ENCODE results near the gene BSCL2.
"Not testable (repeated sequence)": the region's sequence is repeated elsewhere in the genome, so short reads cannot be mapped to it uniquely, and the experiment has no call there.

Gene BSCL2

DNA sequence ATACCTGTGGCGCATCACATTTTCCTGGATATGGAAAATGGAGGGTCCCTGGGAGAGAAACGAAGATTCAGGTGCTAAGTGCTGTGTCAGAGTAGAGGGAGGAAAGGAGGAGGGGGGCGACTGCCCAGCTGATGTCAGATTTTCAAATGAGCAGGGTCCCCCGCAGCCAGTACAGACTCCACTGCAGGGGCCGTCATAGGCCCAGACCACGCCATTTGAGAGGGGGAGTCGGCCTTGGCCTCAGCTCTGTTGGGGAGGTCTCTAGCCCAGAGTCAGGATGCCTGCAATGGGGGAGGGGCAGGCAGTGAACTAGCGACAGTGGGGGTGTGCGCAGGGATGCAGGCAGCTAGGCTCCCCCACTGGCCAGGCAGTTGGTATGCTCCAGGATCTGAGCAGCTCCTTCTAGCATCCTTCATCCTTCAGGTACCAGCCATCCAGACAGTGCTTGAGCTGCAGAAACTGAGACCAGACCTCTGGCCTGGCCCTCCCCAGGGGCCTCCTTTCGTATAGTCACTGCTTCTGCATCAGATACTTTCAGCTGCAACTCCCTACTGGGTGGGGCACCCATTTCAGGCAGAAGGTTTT lies at the start of gene BSCL2, which contains the start of gene GNG3:
TSS of gene BSCL2 (minus strand) at position 148 of the 585 bp plus-strand sequence. CDS start 229 bp downstream, outside the sequence.
TSS of gene GNG3 (plus strand) at position 400 of the 585 bp plus-strand sequence. CDS start 620 bp downstream, outside the sequence.
- DNase-seq: no peak

DNA sequence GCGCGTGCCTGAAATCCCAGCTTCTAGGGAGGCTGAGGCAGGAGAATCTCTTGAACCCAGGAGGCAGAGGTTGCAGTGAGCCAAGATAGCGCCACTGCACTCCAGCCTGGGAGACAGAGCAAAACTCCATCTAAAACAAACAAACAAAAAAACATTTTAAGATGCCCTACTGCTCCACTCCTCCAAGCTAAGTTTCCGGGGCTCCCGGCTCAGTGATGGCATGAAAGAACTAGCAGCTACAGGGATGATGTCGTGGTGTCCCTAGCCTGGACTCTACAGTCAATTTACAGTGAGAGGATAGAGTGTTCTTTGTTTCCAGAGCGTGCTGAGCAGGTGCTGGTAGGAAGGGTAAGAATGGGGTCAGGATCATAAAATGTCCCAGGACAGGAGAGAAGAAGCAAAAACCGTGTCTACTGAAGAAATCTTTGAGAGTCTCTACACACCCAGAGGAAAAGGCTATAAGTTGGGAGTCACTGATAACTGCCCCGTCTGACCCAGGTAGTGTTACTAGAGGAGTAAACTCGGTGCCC lies 47.9 kb upstream of the BSCL2 start:
- DNase-seq: no peak

DNA sequence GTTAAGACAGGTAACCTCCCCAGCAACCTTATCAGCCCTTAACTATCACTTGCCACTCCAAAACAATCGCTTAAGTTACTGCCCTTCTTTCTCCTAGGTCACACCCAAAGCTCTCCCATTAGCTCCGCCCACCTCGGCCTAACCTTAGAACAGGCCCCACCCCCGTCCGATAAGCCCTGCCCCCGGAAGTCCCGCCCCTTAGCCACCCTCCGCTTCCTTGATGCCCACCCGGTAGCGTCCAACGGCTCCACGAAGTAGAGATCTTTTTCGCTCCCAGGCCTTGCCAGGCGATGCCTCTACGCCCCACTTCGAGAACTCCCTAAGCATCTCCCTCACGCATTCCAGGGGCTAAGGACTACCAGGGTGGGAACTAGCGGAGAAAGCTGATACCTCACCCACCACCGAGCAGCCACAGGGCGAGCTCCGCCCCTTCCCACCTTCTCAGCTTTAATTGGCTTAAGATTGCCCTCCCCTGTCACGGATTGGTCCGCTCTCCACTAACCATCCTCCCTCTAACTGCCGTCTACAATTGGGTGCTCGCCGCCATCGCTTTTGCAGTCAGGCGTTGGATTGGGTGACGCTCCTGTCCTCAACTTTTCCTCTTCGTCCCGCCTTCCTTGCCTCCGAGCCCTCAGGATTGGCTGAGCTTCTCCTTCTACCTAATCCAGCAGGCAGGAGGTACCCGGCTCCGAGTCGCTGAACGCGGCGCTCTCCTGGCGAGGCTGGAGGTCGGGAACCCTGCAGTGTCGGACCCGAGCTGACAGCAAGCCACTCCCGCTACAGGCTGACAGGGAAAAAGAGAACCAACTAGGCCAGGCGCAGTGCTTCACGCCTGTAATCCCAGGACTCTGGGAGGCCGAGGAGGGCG lies 46.7 kb upstream of the BSCL2 start, which contains the start of gene ZBTB3:
TSS of gene ZBTB3 (minus strand) at position 425 of the 868 bp plus-strand sequence. CDS start 496 bp downstream, outside the sequence.
- peak; percentile 95 to 97 for DNase-seq

DNA sequence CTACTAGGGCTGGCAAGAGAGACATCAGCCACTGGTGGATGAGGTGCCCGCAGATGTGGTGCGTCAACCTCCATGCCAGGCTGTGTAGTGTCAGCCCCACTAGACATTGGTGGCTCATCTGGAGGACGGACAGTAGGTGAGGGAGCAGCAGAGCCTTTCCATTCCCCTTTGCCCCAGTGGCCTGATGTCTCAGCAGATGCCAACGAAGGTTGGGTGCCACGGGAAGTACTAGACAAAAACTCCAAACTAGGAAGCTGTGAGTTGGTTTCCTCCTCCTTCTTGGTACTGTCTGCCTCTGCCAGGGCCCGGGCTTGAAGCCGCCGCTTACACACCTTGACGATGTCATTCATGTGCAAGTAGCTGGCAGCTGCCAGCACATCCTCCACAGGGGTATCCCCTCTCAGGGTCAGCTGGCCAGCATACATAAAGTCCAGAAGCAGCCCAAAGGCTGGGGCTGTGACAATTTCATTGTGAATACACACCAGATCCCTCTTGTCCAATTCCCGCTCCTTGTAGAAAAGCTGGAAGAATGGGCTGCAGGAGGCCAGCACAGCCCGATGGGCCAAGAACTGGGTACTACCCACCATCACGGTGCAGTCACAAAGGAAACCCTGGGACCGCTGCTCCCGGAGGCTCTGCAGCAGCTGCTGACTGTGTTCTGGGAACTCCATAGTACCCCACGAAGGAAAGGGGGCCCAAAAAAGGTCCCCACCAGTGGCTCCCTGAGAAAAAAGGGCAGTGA lies 45.9 kb upstream of the BSCL2 start:
- no peak for DNase-seq

DNA sequence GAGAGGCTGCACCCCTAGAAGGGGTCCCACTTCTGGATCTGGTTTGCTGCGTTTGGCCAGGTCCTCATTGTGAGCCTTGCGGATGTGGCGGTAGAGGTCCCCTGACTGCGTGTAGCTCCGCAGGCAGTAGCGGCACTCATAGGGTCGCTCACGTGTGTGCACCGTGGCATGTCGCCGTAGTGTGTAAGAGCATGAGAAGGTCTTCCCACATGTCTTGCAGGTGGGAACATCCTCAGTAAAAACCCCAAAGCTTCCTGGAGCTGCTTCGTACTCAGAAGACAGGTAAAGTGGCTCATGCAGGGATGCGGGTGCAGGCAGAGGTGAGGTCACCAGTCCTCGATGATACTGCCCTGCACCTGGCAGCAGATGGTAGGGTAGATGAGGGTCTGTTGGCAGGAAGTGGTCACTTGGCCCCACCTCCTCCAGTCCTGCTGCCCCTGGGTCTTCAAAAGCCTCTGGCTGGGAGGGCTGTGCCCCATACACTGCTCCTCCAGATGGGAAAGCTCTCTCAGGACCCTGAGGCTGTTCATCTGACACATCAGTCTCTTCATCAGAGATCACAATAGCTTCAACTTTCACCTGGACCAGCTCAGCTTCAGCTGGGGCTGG lies 45.1 kb upstream of the BSCL2 start:
- no peak for DNase-seq

DNA sequence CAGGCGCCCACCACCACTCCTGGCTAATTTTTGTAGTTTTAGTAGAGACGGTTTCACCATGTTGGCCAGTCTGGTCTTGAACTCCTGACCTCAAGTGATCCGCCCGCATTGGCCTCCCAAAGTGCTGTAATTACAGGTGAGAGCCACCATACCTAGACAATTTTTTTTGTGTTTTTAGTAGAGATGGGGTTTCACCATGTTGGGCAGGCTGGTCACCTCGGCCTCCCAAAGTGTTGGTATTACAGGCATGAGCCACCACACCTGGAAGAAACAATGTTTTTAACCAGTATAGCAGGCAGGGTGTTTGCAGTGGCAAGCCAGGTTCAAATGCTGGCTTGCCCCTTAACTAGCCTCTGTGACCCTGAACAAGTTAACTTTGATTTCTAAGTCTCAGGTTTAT lies 42.7 kb upstream of the BSCL2 start:
- DNase-seq: not testable (repeated sequence)

DNA sequence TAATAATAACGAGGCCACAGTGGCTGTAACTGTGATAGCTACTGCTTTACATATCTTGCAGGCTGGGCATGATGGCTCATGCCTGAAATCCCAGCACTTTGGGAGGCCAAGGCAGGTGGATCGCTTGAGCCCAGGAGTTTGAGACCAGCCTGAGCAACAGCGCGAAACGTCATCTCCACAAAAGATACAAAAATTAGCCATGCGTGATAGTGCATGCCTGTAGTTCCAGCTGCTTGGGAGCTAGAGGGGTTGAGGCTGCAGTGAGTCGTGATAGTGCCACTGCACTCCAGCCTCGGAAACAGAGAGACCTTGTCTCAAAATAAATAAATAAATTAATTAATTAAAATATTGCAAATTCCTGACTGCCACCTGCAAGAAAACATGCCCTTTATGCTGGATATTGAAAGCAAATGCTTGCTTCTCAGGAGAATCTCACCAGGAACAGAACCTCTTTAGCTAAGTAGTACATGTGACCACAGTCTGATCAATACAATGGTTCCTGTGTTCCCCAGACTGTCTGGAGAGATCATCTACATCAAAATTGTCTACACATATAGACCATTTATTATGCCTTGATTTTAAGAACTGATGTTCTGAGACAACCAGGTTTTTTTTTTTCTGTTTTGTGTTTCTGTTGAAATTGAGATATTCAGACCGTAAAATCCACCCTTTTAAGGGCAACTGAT lies 40.4 kb upstream of the BSCL2 start:
- DNase-seq: no peak

DNA sequence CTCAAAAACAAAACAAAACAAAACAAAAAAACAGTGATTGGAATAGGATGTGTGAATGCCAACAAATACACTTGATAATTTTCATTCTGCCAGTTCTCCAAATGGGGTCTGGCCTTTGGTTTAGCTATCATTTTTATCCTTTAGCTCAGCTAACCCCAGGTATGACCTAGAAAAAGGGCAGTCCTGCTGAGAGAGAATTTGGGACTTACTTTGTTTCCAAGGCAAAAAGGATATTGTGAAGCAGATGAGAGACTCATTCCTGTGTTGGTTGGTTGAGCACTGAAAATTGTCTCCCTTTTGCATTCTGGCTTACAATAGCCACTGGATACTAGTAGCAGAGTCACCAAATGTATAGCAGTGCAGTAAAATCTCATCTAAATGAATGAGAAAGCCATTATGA lies 30.0 kb upstream of the BSCL2 start:
- no peak for DNase-seq

DNA sequence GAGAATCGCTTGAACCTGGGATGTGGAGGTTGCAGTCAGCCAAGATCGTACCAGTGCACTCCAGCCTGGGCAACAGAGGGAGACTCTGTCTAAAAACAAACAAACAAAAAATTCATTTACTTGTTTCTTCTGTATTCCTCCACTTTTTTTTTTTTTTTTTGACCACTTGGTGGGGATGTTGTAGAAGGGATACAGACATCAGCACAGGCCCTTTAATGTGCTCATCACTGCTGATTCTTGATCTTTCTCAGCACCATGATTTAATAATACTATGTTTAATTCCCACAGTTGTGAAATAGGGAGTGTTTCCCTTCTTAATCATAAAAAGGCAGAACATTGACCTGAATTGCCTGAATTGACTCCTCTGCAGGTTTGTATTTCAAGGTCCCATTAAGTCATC lies 25.6 kb upstream of the BSCL2 start:
- DNase-seq: no peak

DNA sequence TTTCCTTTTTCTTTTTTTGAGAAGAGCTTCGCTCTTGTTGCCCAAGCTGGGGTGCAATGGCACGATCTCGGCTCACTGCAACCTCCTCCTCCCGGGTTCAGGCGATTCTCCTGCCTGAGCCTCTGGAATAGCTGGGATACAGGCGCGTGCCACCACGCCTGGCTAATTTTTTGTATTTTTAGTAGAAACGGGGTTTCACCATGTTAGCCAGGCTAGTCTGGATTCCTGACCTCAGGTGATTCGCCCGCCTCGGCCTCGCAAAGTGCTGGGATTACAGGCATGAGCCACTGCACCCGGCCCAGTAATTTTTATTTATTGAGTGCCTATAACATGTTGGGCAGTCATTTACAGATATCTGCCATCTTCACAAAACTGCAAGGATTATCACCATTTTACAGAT lies 22.9 kb upstream of the BSCL2 start:
- not testable (repeated sequence) for DNase-seq

DNA sequence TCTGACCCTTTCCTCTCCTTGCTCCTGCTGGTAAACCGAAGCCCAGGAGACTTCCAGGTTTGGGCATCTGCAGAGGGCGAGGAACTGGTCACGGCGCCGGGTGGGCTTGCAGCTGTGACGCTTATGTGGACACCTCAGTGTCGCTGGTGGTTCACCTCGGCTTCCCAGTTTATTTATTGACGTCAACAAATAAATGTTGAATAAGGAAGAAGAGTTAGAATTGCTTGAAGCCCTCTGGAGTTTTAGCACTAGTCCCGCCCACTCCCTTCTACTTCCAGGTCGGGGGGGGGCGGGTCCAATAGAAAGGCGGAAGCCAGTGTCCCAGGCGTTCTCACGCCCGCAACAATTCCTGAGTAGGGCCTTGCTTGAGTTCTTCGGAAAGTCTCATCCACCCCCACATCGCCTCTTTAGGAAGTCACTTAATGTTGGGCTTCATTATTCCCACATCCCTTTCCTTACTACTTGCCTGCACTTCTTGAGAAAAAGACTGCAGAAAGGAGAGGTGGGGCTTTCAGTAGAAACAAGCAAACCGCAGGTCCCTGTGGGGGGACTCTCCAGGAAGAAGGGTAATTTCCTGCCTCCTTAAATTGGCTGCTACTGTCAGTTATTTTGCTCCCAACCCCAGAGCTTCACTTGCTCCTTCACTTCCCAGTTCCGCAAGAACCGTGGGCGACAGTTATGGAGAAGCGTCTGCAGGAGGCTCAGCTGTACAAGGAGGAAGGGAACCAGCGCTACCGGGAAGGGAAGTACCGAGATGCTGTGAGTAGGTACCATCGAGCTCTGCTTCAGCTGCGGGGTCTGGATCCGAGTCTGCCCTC lies 21.2 kb upstream of the BSCL2 start, which contains the start of gene TTC9C:
TSS of gene TTC9C (plus strand) at position 316 of the 818 bp plus-strand sequence. CDS start at position 679, 363 bp downstream.
- DNase-seq: peak; percentile 78 to 80

DNA sequence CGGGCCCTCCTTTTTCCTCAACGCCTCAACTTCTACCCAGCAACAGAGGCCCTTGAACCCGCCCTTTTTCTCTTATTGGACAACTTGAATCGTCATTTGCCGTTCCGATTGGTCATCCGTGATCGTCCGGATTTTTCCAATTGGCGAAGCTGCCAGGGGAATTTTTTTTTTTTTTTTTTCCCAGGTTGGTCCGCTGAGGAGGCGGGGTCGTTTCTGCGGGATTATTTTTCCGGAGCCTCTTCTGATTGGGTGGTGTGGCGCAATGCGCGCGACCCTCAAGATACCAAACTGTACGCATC lies 20.6 kb upstream of the BSCL2 start:
- peak; percentile 72 to 75 for DNase-seq

DNA sequence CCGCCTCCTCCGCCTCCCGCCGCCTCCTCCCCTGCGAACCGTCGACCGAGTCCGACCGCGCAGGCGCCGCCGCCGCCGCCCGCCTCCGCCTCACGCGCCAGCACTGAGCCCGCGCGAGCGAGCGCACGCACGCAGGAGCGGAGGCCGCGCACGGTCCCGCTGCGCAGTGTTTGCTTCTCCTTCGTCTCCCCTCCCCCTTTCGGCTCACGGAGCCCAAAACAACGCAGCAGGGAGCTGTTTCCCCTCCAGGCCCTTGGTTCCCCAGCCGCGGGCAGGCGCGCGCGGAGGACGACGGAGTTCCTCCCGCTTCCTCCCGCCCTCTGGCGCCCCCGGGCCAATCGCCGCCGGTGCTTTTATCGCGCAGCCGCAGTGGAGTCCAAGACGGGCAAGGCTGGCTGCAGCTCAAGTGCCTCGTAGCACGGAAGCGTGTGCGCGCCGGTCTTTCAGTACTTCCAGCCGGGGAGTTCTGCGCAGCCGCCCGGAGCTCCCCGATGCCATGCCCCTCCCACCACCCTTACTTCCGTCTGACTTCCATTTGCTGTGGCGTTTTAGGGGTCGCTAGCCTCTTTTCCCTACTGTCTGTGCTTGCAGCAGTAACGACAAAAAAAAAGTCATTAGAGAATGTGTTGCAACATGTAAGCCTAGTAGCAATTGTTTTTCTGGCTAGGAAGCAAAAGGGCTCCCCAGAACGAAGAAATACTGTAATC lies 20.1 kb upstream of the BSCL2 start, which contains the start of gene HNRNPUL2:
TSS of gene HNRNPUL2 (minus strand) at position 293 of the 707 bp plus-strand sequence. CDS start 301 bp downstream, outside the sequence.
- DNase-seq: peak; percentile 96 to 98

DNA sequence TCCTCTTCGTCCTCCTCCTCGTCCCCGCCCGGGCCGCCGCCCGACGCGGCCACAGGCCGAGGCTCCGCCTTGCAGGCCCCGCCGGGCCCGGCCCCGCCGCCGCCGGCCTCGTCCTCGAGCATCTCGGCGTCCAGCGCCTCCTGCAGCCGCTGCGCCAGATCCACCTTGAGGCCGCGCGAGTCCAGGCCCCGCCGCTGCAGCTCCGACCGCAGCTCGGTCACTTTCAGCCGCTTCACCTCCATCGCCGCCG lies 19.6 kb upstream of the BSCL2 start:
- DNase-seq: no peak

DNA sequence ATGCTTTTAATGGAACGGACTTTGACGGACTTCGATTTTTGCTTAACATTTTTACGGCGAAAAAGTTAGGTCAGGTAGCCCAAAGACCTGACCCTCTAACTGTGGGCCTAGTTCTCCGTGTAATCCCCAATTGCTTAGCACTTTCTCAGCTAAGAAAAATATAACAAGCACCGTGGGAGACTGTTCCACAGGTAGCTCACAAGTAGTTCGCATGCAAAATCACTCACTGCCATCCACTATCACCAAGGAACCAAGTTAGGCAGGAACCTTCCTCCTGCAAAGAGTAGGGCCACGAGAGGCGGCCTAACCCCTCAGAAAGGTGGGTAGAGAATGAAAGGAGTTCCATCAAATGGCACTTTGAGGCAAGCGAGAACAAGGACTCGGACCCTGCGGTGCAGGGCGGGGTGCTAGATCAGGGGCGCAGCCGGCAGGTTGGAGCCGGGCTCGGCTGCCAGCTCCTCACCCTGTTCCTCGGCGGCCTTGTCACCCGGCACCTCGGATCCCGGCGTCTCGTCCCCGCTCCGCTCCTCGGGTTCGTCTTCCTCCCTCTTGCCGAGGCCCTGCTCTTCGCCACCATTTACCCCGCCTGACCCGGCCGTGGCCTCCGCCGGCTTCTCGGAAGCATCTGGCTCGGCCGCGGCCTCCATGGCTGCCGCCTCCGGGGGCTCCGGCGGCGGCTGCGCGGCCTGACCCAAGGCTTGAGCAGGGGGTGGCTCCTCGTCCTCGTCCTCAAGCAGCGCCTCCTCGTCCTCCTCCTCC lies 19.1 kb upstream of the BSCL2 start:
- DNase-seq: no peak

DNA sequence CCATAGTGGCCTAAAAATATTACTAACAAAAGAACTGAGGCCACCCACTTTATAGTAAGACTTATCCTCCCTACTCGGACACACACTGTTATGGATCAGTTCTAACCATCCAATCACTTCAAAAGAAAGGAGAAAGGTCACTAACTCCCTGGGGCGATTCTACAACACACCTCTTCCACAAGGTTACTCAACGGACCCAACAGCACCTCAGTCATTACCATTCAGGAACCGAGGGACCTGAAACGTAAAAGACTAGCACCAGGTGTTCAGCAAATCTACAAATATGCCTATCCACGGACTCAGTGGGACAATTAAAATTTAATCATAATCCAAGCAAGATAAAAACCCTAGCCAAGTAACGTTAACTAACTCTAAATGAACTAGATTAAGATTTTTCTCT lies 18.4 kb upstream of the BSCL2 start:
- no peak for DNase-seq

DNA sequence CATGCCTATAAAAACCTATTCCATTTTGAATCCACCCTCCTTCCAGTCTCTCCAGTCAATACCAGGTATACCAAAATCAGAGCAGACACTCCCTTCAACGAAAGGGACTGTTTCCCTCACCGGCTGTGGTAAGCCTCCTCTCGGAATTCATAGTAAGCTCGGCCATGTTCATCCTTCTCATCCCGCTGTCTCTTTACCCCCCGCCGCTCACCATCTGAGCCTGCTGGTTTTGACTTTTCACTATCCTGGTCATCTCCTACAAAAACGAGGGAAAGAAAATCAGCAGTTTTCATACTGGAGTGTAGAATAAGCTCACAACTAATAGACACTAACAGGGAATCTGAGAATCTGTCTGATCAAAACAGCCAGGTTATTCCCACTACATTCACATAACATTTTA lies 16.9 kb upstream of the BSCL2 start:
- no peak for DNase-seq

DNA sequence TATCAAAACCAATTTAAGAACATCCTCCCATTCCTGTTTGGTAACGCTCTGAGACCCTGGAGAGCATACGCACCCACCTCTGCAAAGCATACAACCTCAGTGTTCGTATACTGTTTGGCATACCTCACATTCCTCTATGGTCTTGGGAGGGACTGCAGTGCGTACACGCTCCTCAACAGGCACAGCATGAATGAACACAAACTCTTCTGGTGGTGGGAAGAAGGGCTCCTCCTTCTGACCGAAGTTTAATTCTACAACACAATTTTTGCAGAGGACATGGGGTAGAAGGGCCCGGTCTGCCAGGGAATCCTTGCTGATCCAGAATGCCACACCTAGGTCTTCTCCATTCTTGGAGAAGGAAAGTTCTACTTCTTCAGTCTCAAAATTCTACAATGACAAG lies 14.8 kb upstream of the BSCL2 start:
- DNase-seq: no peak

DNA sequence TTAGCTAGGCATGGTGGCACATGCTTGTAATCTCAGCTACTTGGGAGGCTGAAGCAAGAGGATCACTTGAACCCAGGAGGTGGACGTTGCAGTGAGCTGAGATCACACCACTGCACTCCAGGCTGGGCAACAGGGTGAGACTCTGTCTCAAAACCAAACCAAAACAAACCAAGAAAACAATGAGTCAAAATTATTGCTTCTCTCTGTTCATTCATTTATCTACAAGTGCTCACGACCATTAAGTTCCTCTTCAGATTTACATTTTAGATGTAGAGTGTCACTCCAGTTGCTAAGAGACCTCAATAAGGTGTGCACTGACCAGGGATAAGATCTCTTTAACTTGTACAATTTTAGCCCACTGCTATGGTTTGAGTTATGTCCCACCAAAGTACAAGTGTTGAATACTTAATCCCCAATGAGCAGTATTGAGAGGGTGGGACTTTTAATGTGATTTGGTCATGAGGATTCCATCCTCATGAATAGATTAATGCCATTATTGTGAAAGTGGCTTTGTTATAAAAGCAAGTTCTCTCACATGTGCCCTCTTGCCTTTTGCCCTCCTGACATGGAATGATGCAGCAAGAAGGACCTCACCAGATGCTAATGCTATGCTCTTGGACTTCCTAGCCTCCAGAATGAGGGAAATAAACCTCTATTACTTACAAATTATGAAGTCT lies 12.2 kb upstream of the BSCL2 start:
- DNase-seq: no peak
